AG04450 (cell line): Measurements from ENCODE around the gene TRAF3IP1. TPM values are rescaled to one million over a fixed set of nuclear protein-coding genes. Genes with fewer than 3 reads are reported as not detected.
"Not testable (repeated sequence)": the region's sequence is repeated elsewhere in the genome, so short reads cannot be mapped to it uniquely, and the experiment has no call there.

Experiments used
- CTCF ChIA-PET: fragments of 300-600, 350-600 bp; formaldehyde crosslinking; extraction: SDS; loops from one replicate; lab custom pipeline; 2022; ENCODE audit warnings: antibody characterized with exemption, inconsistent platforms; lab: Charles Lee
- POLR2A ChIA-PET: fragments of 350-600 bp; formaldehyde crosslinking; extraction: SDS; loops from one replicate; lab custom pipeline; 2021; ENCODE audit warnings: antibody characterized with exemption, inconsistent platforms; lab: Yijun Ruan, JAX
- DNase-seq: peaks from one replicate; pipeline ENCODE4 v3.0.0-alpha.2; 2011; ENCODE audit warnings: low read depth, low spot score
- H3K27ac ChIP-seq: one replicate; pipeline ENCODE4 v1.5.1; 2012; ENCODE audit warnings: low read depth, low read length, control low read depth
- H3K27me3 ChIP-seq: one replicate; pipeline ENCODE4 v1.6.0; 2012; ENCODE audit warnings: low read length; ENCODE audit not compliant: control insufficient read depth, insufficient read depth
- H3K4me3 ChIP-seq: 2 replicates; pipeline ENCODE4 v1.5.1; 2011; ENCODE audit warnings: mild to moderate bottlenecking, low read depth, low read length, control low read depth
- H3K9me3 ChIP-seq: 2 replicates; pipeline ENCODE4 v1.5.1; 2012; ENCODE audit warnings: low read length; ENCODE audit not compliant: control insufficient read depth, insufficient read depth
- CTCF ChIP-seq: IDR thresholded peaks from 2 replicates; pipeline ENCODE4 v1.5.1; 2011; ENCODE audit warnings: low read depth, low read length, control low read depth, inconsistent platforms
- polyA minus RNA-seq: library from RNA; depleted of rRNA, polyadenylated mRNA; stranded (reverse); fragments of >200 nt; gene quantifications from 2 replicates; pipeline ENCODE4 v1.2.3, GENCODE V29; 2011; rRNA and poly(A)+ RNA removed
- polyA plus RNA-seq: library from polyadenylated mRNA; depleted of rRNA; stranded (reverse); fragments of >200 nt; gene quantifications from 2 replicates; pipeline ENCODE4 v1.2.3, GENCODE V29; 2011; rRNA removed

The TRAF3IP1 gene
- polyA plus RNA-seq (5.9 and 7.3 TPM in 2 replicates), polyA minus RNA-seq (9.5 and 10.5 TPM in 2 replicates)

GRCh38 chr2:238320246-238320647 lies at the start of gene TRAF3IP1:
Gene TRAF3IP1 (plus strand): TSS chr2:238320518. CDS start chr2:238320663, 145 bp downstream.
- peak; percentile 68 for DNase-seq
- Histone ChIP-seq H3K4me3 (peak within 1 kb of the TSS; percentile 71), H3K27me3 (peaks cover 3% of the 10 kb centered on the region), H3K9me3 (no peaks in the 10 kb centered on the region; the same call in 1 of the 2 replicates), H3K27ac (no peak within 1 kb of the TSS)
- no peak for TF ChIP-seq CTCF
- ChIA-PET CTCF (no interaction called here), POLR2A (no interaction called here)

- Histone ChIP-seq H3K4me3 (no peak overlapping the region), H3K27me3 (no peaks in the 10 kb centered on the region), H3K27ac (no peak overlapping the region), H3K9me3 (no peaks in the 10 kb centered on the region)
- ChIA-PET CTCF (no interaction called here), POLR2A (no interaction called here)
- TF ChIP-seq CTCF: no peak
- DNase-seq: no peak
These were observed 49.7 kb upstream of the TRAF3IP1 start for GRCh38 chr2:238270606-238271005.

GRCh38 chr2:238271061-238271554 lies 49.2 kb upstream of the TRAF3IP1 start:
- no peaks in the 10 kb centered on the region for H3K27me3 ChIP-seq
- DNase-seq: no peak
- H3K4me3 ChIP-seq: no peak overlapping the region
- H3K27ac ChIP-seq: no peak overlapping the region
- POLR2A ChIA-PET: no interaction called here
- no peaks in the 10 kb centered on the region for H3K9me3 ChIP-seq
- TF ChIP-seq CTCF: no peak
- CTCF ChIA-PET: no interaction called here

- H3K27me3 ChIP-seq, H3K27ac ChIP-seq, POLR2A ChIA-PET, H3K4me3 ChIP-seq, H3K9me3 ChIP-seq, DNase-seq: not testable (repeated sequence)
- CTCF ChIA-PET: interaction anchor here (0.9 kb wide), 1 partner anchor 8 kb away, joined by 4 read pairs; no protein-coding TSS in a partner anchor
These were observed 48.6 kb upstream of the TRAF3IP1 start for GRCh38 chr2:238271686-238272085.

GRCh38 chr2:238272156-238272555 lies 48.2 kb upstream of the TRAF3IP1 start:
- DNase-seq: no peak
- no peak for TF ChIP-seq CTCF
- Histone ChIP-seq H3K4me3 (no peak overlapping the region), H3K27me3 (no peaks in the 10 kb centered on the region), H3K9me3 (no peaks in the 10 kb centered on the region), H3K27ac (peak overlapping the region; percentile 11)
- ChIA-PET POLR2A (no interaction called here), CTCF (interaction anchor here (0.9 kb wide), 1 partner anchor 9 kb away, joined by 4 read pairs; no protein-coding TSS in a partner anchor)

GRCh38 chr2:238273433-238273832 lies 46.9 kb upstream of the TRAF3IP1 start:
- H3K27me3 ChIP-seq, H3K27ac ChIP-seq, H3K4me3 ChIP-seq, H3K9me3 ChIP-seq, DNase-seq, POLR2A ChIA-PET: not testable (repeated sequence)
- CTCF ChIA-PET: interaction anchor here (1.7 kb wide), 1 partner anchor 10 kb away, joined by 9 read pairs; no protein-coding TSS in a partner anchor
